ENCODE results near the gene ZNF827. TPM values are rescaled to one million over a fixed set of nuclear protein-coding genes. Genes with fewer than 3 reads are reported as not detected.

The ZNF827 gene
- total RNA-seq, 1 donor: 10.7 TPM

DNA sequence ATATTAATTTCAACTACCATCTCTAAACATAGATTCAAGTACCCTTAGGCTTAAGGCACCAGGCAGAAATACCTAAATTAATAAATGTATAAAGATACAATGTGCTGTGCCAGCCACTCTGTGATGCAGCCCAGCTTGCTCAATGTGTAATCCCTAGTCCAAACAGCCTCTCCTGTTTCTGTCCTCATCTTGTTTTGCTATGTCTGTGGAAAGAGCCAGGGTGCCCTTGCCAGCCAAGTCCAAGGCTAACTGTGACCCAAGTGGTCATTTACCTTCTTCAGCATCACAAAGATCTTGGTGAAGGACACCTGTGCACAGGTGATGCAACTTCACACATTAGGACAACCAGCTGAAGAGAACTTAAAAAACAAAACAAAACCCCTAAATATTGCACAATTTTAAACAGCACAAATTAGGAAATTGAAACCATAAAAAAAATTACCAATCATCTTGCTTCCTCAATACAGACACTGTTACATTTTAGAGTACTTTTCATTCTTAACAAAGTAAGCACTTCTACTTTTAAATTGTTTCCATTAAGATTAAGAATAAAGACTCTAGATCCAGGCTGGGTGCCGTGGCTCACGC lies 169.1 kb downstream of the ZNF827 start:
- DNase-seq (ENCODE audit: low read depth): no peak
- no peak overlapping the region for H3K4me3 ChIP-seq (ENCODE audit: low read depth, low read length)
- TF ChIP-seq, protein P1, sequence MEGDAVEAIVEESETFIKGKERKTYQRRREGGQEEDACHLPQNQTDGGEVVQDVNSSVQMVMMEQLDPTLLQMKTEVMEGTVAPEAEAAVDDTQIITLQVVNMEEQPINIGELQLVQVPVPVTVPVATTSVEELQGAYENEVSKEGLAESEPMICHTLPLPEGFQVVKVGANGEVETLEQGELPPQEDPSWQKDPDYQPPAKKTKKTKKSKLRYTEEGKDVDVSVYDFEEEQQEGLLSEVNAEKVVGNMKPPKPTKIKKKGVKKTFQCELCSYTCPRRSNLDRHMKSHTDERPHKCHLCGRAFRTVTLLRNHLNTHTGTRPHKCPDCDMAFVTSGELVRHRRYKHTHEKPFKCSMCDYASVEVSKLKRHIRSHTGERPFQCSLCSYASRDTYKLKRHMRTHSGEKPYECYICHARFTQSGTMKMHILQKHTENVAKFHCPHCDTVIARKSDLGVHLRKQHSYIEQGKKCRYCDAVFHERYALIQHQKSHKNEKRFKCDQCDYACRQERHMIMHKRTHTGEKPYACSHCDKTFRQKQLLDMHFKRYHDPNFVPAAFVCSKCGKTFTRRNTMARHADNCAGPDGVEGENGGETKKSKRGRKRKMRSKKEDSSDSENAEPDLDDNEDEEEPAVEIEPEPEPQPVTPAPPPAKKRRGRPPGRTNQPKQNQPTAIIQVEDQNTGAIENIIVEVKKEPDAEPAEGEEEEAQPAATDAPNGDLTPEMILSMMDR (IDR thresholded peaks at IDR 0.05; ENCODE audit: insufficient read depth, low read length): no peak

DNA sequence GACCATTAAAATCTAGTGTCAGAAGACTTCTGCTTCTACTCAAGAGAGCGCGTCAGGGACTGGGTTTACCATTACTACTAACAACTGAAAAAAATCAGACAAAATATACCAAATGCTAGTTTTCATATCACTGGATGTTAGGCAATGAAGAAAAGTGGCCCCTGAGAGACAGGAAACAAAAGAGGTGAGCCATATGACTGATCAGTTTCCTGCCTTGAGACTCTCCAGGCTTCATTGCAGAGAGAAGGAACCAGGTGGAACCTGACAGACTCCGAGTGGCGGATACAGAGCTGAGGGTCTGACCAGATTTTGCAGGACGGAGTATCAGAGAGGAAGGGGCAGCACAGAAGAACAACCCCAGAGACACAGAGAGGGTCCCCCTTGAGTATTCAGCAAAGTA lies 172.3 kb downstream of the ZNF827 start:
- H3K4me3 ChIP-seq (ENCODE audit: low read depth, low read length): no peak overlapping the region
- TF ChIP-seq, protein P1 (IDR thresholded peaks at IDR 0.05; ENCODE audit: insufficient read depth, low read length): no peak
- no peak for DNase-seq (ENCODE audit: low read depth)

DNA sequence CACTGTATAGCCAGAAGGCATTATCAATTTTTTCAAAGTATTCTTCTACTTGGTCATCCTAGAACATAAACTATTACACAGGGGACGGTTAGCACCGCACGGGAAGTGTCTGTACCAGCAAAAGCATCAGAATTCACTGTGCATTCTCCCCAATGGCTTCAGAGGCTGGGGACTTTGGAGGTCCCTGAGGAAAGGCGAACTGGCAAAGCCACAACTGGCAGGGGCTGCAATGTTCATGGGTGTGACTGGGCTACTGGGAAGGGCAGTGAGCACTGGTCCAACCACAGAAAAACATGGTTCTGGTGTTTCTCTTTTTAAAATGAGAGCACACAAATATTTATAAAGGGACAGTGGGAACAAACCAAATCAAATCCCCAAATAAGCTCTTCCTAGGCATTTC lies 175.2 kb downstream of the ZNF827 start:
- H3K4me3 ChIP-seq (ENCODE audit: low read depth, low read length): no peak overlapping the region
- no peak for DNase-seq (ENCODE audit: low read depth)
- TF ChIP-seq, protein P1 (IDR thresholded peaks at IDR 0.05; ENCODE audit: insufficient read depth, low read length): no peak

DNA sequence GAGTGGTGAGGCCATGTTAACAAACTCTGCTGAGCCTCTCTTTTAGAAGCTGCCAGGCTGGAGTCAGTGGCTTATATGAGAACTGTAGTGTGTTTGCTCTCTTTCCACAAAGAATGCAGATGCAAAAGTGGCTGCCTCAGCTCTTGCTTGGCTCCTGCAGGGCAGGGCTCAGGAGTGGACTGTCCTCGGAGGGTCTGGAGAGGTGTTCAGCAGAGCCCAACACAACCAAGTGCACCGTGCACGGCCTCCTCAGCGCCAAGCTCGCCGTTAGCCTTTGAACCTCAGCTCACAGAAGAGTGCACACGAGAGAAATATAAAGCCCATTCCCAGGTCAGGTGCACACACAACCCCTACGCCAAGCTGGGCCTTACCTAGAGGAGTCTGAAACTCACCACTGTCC lies 175.9 kb downstream of the ZNF827 start:
- TF ChIP-seq, protein P1 (IDR thresholded peaks at IDR 0.05; ENCODE audit: insufficient read depth, low read length): no peak
- H3K4me3 ChIP-seq (ENCODE audit: low read depth, low read length): no peak overlapping the region
- DNase-seq (ENCODE audit: low read depth): no peak

DNA sequence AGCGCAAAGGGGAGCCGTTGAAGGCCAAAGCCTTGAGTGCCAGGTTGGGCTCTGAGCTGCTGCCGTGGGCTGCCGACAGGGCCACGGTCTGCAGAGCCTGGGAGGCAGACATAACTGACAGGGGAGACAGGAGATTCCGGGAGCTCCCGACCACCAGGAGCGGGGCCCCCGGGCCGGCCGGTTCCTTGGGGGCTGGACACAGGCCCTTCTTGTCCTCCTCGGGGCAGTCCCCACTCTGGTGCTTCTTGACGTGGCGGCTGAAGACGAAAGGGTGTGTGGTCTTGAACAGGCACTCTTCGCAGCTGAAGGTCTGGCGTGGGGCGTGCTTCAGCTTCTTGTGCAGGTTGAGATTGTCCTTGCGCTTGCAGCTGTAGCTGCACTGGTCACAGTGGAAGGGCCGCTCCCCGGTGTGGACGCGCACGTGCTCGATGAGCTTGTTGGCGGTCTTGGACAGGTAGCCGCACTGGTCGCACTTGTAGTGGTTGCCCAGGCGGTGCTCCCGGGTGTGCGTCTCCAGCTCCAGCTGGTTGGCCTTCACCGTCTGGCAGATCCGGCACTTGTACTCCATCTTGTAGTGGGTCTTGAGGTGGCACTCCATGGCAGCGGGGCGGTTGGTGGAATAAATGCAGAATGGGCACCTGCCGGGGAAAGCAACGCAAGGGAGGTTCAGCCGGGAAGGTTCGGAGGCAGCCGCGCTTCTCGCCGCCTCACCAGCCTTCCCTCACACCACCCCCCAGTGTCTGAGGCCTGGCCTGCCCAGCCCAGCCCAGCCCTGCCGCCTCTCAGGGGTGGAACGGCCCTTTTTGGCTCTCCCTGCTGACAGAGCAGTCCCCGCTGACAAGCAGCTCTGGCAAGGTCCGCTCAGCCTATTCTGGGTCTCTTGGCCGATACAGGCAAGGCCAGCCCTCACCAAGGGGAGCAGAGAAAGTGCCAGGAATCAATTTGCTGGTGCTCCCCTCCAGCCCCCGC lies 177.4 kb downstream of the ZNF827 start:
- H3K4me3 ChIP-seq (ENCODE audit: low read depth, low read length): no peak overlapping the region
- TF ChIP-seq, protein P1 (IDR thresholded peaks at IDR 0.05; ENCODE audit: insufficient read depth, low read length): no peak
- no peak for DNase-seq (ENCODE audit: low read depth)

DNA sequence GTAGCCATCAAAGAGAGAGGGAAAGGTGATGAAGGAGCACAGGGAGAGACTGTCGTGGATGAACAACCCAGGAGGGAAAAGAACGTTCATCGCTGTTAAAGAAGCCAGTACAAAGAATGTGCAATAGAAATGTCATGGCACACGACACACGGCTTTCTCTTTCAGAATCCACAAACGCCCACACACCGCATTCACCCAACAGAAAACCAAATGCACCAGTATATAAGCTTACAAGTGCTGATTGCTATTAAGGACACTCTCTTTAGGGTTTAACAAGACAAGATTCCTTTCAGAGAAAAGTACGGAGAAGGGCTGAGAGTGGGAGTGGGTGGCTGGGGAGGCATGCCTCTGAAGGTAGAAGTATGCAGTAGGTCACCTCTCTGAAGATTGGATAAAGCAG lies 178.4 kb downstream of the ZNF827 start:
- no peak overlapping the region for H3K4me3 ChIP-seq (ENCODE audit: low read depth, low read length)
- DNase-seq (ENCODE audit: low read depth): no peak
- TF ChIP-seq, protein P1 (IDR thresholded peaks at IDR 0.05; ENCODE audit: insufficient read depth, low read length): no peak

Measured in fibroblast of the aortic adventitia (primary cell).